H1 (cell line): ENCODE measurements around the gene NCK2. TPM values are rescaled to one million over a fixed set of nuclear protein-coding genes. Genes with fewer than 3 reads are reported as not detected.

Source experiments
- CTCF ChIA-PET: fragments of 300-600 bp; sonication (Branson Sonifier 250); formaldehyde crosslinking; loops from one replicate; lab custom pipeline; 2021; ENCODE audit not compliant: partially characterized antibody; lab: Charles Lee
- POLR2A ChIA-PET: fragments of 300-600 bp; sonication (Branson Sonifier 250); formaldehyde crosslinking; loops from one replicate; lab custom pipeline; 2021; ENCODE audit warnings: inconsistent platforms; ENCODE audit not compliant: partially characterized antibody; lab: Charles Lee
- DNase-seq, 2 experiments: peaks; one replicate each; pipeline versions ENCODE4 v3.0.0 to v3.0.0-alpha.2; 2010 to 2022; ENCODE audit warnings: low spot score in 2 of 2, low read depth in 1 of 2, mixed read lengths in 1 of 2
- FAIRE-seq: peaks from 2 replicates; lab custom pipeline; 2011; peaks lifted over from hg19 to GRCh38; lab: Jason Lieb, UNC
- H2AFZ ChIP-seq: 2 replicates; pipeline ENCODE4 v1.8.1; 2012; ENCODE audit warnings: low read length, inconsistent platforms
- H2AK5ac ChIP-seq: 2 replicates; pipeline ENCODE4 v1.6.1; 2013; ENCODE audit warnings: low read depth, low read length
- H2BK120ac ChIP-seq: replicated peaks from 2 replicates; pipeline ENCODE3; 2013; ENCODE audit warnings: low read depth, low read length, inconsistent platforms
- H2BK12ac ChIP-seq: 2 replicates; pipeline ENCODE4 v1.6.1; 2013; ENCODE audit warnings: low read depth, low read length
- H2BK15ac ChIP-seq: 2 replicates; pipeline ENCODE4 v1.6.1; 2013; ENCODE audit warnings: low read length
- H2BK20ac ChIP-seq: 2 replicates; pipeline ENCODE4 v1.6.1; 2013; ENCODE audit warnings: low read length
- H2BK5ac ChIP-seq: 2 replicates; pipeline ENCODE4 v1.6.1; 2013; ENCODE audit warnings: low read depth, low read length
- H3K14ac ChIP-seq: 2 replicates; pipeline ENCODE4 v1.6.1; 2013; ENCODE audit warnings: inconsistent platforms; ENCODE audit not compliant: insufficient read length
- H3K18ac ChIP-seq: 2 replicates; pipeline ENCODE4 v1.6.1; 2013; ENCODE audit warnings: low read length; ENCODE audit errors: extremely low read depth
- H3K23ac ChIP-seq: 2 replicates; pipeline ENCODE4 v1.6.1; 2013; ENCODE audit warnings: inconsistent platforms; ENCODE audit not compliant: insufficient read length
- H3K23me2 ChIP-seq: 2 replicates; pipeline ENCODE4 v1.6.1; 2013; ENCODE audit warnings: low read depth, low read length
- H3K27ac ChIP-seq: 2 replicates; pipeline ENCODE4 v1.6.1; 2011; ENCODE audit warnings: low read depth, low read length, inconsistent platforms
- H3K27me3 ChIP-seq, 4 experiments: replicated peaks in 1 of 4; 1 replicate in 1 of 4; 2 replicates in 3 of 4; pipeline versions ENCODE4 v1.6.1 to v1.8.1; 2011 to 2013; ENCODE audit warnings: low read length in 3 of 4, mild to moderate bottlenecking in 3 of 4, inconsistent platforms in 2 of 4, mixed read lengths in 2 of 4, moderate library complexity in 1 of 4; ENCODE audit not compliant: control insufficient read depth in 3 of 4, insufficient read depth in 3 of 4; ENCODE audit errors: extremely low read depth in 1 of 4
- H3K36me3 ChIP-seq, 4 experiments: 2 replicates each; pipeline versions ENCODE4 v1.6.1 to v1.8.1; 2011 to 2013; ENCODE audit warnings: mild to moderate bottlenecking in 4 of 4, low read length in 3 of 4, moderate library complexity in 2 of 4, control low read depth in 1 of 4, inconsistent platforms in 1 of 4; ENCODE audit not compliant: insufficient read depth in 4 of 4, control insufficient read depth in 2 of 4
- H3K4ac ChIP-seq: replicated peaks from 2 replicates; pipeline ENCODE3; 2013; ENCODE audit warnings: low read length, low read depth, mixed read lengths, inconsistent platforms; ENCODE audit not compliant: insufficient read length
- H3K4me1 ChIP-seq, 4 experiments: replicated peaks in 1 of 4; 1 replicate in 1 of 4; 2 replicates in 3 of 4; pipeline versions ENCODE4 v1.6.1 to v1.8.1; 2011 to 2013; ENCODE audit warnings: low read length in 3 of 4, inconsistent platforms in 2 of 4, mixed read lengths in 1 of 4; ENCODE audit not compliant: insufficient read depth in 4 of 4, control insufficient read depth in 3 of 4
- H3K4me2 ChIP-seq, 2 experiments: 2 replicates each; pipeline versions ENCODE4 v1.6.1 to v1.8.1; 2011 to 2013; ENCODE audit warnings: low read depth in 2 of 2, low read length in 2 of 2, control low read depth in 1 of 2, inconsistent platforms in 1 of 2, mild to moderate bottlenecking in 1 of 2; ENCODE audit not compliant: insufficient read depth in 1 of 2
- H3K4me3 ChIP-seq, 4 experiments: fragments of 200-600, 300-600 bp in 1 of 4; sonication (generic), shearing (Covaris generic), sonication (Bioruptor Twin) in 1 of 4; 2 replicates each; pipeline versions ENCODE4 v1.5.1 to v1.8.1; 2011 to 2016; ENCODE audit warnings: low read length in 4 of 4, low read depth in 3 of 4, control low read depth in 2 of 4, inconsistent platforms in 2 of 4, mild to moderate bottlenecking in 2 of 4, mixed read lengths in 1 of 4, moderate library complexity in 1 of 4; ENCODE audit not compliant: insufficient read depth in 2 of 4; ENCODE audit errors: extremely low read depth in 1 of 4
- H3K56ac ChIP-seq: replicated peaks from 2 replicates; pipeline ENCODE3; 2013; ENCODE audit warnings: low read depth, mild to moderate bottlenecking, mixed read lengths, low read length, inconsistent platforms; ENCODE audit not compliant: insufficient read length
- H3K79me1 ChIP-seq: 2 replicates; pipeline ENCODE4 v1.6.1; 2013; ENCODE audit warnings: low read depth, low read length, control low read depth
- H3K79me2 ChIP-seq, 2 experiments: 2 replicates each; pipeline versions ENCODE4 v1.6.1 to v1.8.1; 2012 to 2013; ENCODE audit warnings: low read length in 2 of 2, mild to moderate bottlenecking in 2 of 2, inconsistent platforms in 1 of 2; ENCODE audit not compliant: insufficient read depth in 2 of 2, control insufficient read depth in 1 of 2
- H3K9ac ChIP-seq, 4 experiments: replicated peaks in 1 of 4; 1 replicate in 1 of 4; 2 replicates in 3 of 4; pipeline versions ENCODE4 v1.6.1 to v1.8.1; 2011 to 2013; ENCODE audit warnings: low read depth in 3 of 4, low read length in 3 of 4, control low read depth in 2 of 4, mild to moderate bottlenecking in 2 of 4, moderate library complexity in 2 of 4, inconsistent platforms in 1 of 4; ENCODE audit errors: extremely low read depth in 1 of 4
- H3K9me3 ChIP-seq, 2 experiments: 2 replicates each; pipeline versions ENCODE4 v1.6.1 to v1.8.1; 2012 to 2013; ENCODE audit warnings: mild to moderate bottlenecking in 2 of 2, moderate library complexity in 2 of 2, control low read depth in 1 of 2, inconsistent platforms in 1 of 2, low read depth in 1 of 2, low read length in 1 of 2, mixed read lengths in 1 of 2; ENCODE audit not compliant: insufficient read depth in 2 of 2
- H4K20me1 ChIP-seq, 2 experiments: replicated peaks in 1 of 2; 2 replicates each; pipeline versions ENCODE3 to v1.8.1; 2011 to 2013; ENCODE audit warnings: inconsistent platforms in 2 of 2, low read length in 2 of 2, mild to moderate bottlenecking in 1 of 2; ENCODE audit not compliant: insufficient read depth in 2 of 2, control insufficient read depth in 1 of 2
- H4K5ac ChIP-seq: 2 replicates; pipeline ENCODE4 v1.6.1; 2013; ENCODE audit warnings: low read length, low read depth, mixed read lengths, inconsistent platforms; ENCODE audit not compliant: insufficient read length
- H4K8ac ChIP-seq: 2 replicates; pipeline ENCODE4 v1.8.0; 2013; ENCODE audit warnings: mild to moderate bottlenecking, moderate library complexity, low read length, inconsistent platforms; ENCODE audit not compliant: insufficient read depth; ENCODE audit errors: extremely low read depth
- H4K91ac ChIP-seq: replicated peaks from 2 replicates; pipeline ENCODE3; 2013; ENCODE audit warnings: low read length, mixed read lengths, inconsistent platforms; ENCODE audit not compliant: insufficient read length
- ATF3 ChIP-seq: IDR thresholded peaks from 2 replicates; pipeline ENCODE4 v1.6.1; 2011; ENCODE audit warnings: low read depth, mild to moderate bottlenecking, low read length; ENCODE audit not compliant: insufficient read depth
- MAFK ChIP-seq: IDR thresholded peaks from 2 replicates; pipeline ENCODE4 v1.6.1; 2012; ENCODE audit warnings: low read depth, mild to moderate bottlenecking, improper control_type of control experiment, low read length
- PHF8 ChIP-seq: fragments of 200-600 bp; sonication (generic); conservative IDR thresholded peaks from 2 replicates; pipeline ENCODE4 v1.7.1; 2012; ENCODE audit warnings: low read depth, mild to moderate bottlenecking, inconsistent platforms, low read length, moderate library complexity
- SIRT6 ChIP-seq: IDR thresholded peaks from one replicate; pipeline ENCODE4 v1.7.1; 2012; ENCODE audit warnings: low read length, inconsistent platforms
- SP2 ChIP-seq: IDR thresholded peaks from 2 replicates; pipeline ENCODE4 v1.6.1; 2012; ENCODE audit warnings: mild to moderate bottlenecking, low read length, inconsistent platforms
- TEAD4 ChIP-seq: IDR thresholded peaks from 2 replicates; pipeline ENCODE4 v1.6.1; 2012; ENCODE audit warnings: low read depth, low read length, inconsistent platforms, mixed read lengths
- YY1 ChIP-seq: IDR thresholded peaks from 2 replicates; pipeline ENCODE4 v1.6.1; 2011; ENCODE audit warnings: low read depth, mild to moderate bottlenecking, low read length
- WGBS, 2 experiments: shearing (Covaris generic) in 1 of 2; methylation state at CpG; one replicate each; pipeline versions ENCODE4 v1.1.6 to v1.1.7; 2013 to 2015; ENCODE audit warnings: low lambda C conversion rate in 2 of 2, mixed read lengths in 2 of 2, inconsistent platforms in 1 of 2, low coverage in 1 of 2, missing lambda C conversion rate in 1 of 2; ENCODE audit not compliant: insufficient replicate concordance in 2 of 2, insufficient coverage in 1 of 2, insufficient read length in 1 of 2; ENCODE audit errors: extremely low coverage in 1 of 2, missing lambda C conversion rate in 1 of 2; 5-methylcytosine and 5-hydroxymethylcytosine counted together
- polyA plus RNA-seq, 7 experiments: library from polyadenylated mRNA; depleted of rRNA in 3 of 7; stranded (reverse) in 5 of 7; unstranded in 2 of 7; fragments of >200 nt in 5 of 7; fragments of 200-250 nt in 2 of 7; gene quantifications; 1 replicate in 5 of 7; 2 replicates in 1 of 7; 4 replicates in 1 of 7; pipeline versions ENCODE4 v1.2.1 to v1.2.3, GENCODE V29; 2011 to 2013; ENCODE audit warnings: missing spikeins in 2 of 7, mixed read lengths in 2 of 7
- total RNA-seq: library from RNA; stranded (reverse); fragmentation: NEBNext Ultra II Directional; extraction: Animal tissue kit (Norgen Biotek cat#: 25700); gene quantifications from 2 replicates; pipeline ENCODE4 v1.2.1, GENCODE V29; 2021
- TF ChIP-seq, protein P1 (sequence below), 3 experiments: IDR thresholded peaks; 1 replicate in 2 of 3; 2 replicates in 1 of 3; pipeline versions ENCODE4 v1.5.1 to v1.6.1; 2011; ENCODE audit warnings: low read length in 3 of 3, mild to moderate bottlenecking in 3 of 3, inconsistent platforms in 2 of 3, low read depth in 1 of 3, moderate library complexity in 1 of 3; ENCODE audit not compliant: insufficient read depth in 1 of 3; ENCODE audit errors: control extremely low read depth in 1 of 3

Gene NCK2
- total and polyA plus RNA-seq, 2 of the 8 experiments (the other 6 are each of a cell fraction or from before 2014, with no cell fraction given), result 30.3 to 65.7 TPM

GRCh38 chr2:105777506-105778055, 32.9 kb downstream of the NCK2 start:
- Histone ChIP-seq H3K79me2 (peaks cover 4 to 94% of the 10 kb centered on the region in 2 experiments), H3K79me1 (peaks cover 38% of the 10 kb centered on the region), H3K4me1 (peaks cover 4 to 25% (median 9%) of the 10 kb centered on the region in 4 experiments), H3K4me2 (no peak overlapping the region), H3K9ac (no peak overlapping the region), H2BK120ac (no peak overlapping the region), H3K4me3 (no peak overlapping the region), H2AK5ac (no peak overlapping the region; the same call in 1 of the 2 replicates), H4K20me1 (peaks cover 8 to 35% of the 10 kb centered on the region in 2 experiments), H2BK15ac (no peak overlapping the region), H2AFZ (no peak overlapping the region), H3K56ac (no peak overlapping the region), H3K4ac (no peak overlapping the region), H3K23ac (no peak overlapping the region), H2BK5ac (no peak overlapping the region), H3K14ac (no peak overlapping the region), H3K36me3 (no peaks in the 10 kb centered on the region), H3K27me3 (no peaks in the 10 kb centered on the region), H2BK20ac (no peak overlapping the region), H2BK12ac (no peak overlapping the region), H3K18ac (no peak overlapping the region), H3K23me2 (no peaks in the 10 kb centered on the region; the same call in 1 of the 2 replicates), H4K8ac (no peak overlapping the region), H4K91ac (no peak overlapping the region), H4K5ac (no peak overlapping the region), H3K9me3 (no peaks in the 10 kb centered on the region), H3K27ac (no peak overlapping the region)
- POLR2A ChIA-PET, result interaction anchor here (0.8 to 1.0 kb wide), 2 partner anchors 9 to 31 kb away, joined by 3 to 6 read pairs; no protein-coding TSS in a partner anchor
- TF ChIP-seq, protein P1, sequence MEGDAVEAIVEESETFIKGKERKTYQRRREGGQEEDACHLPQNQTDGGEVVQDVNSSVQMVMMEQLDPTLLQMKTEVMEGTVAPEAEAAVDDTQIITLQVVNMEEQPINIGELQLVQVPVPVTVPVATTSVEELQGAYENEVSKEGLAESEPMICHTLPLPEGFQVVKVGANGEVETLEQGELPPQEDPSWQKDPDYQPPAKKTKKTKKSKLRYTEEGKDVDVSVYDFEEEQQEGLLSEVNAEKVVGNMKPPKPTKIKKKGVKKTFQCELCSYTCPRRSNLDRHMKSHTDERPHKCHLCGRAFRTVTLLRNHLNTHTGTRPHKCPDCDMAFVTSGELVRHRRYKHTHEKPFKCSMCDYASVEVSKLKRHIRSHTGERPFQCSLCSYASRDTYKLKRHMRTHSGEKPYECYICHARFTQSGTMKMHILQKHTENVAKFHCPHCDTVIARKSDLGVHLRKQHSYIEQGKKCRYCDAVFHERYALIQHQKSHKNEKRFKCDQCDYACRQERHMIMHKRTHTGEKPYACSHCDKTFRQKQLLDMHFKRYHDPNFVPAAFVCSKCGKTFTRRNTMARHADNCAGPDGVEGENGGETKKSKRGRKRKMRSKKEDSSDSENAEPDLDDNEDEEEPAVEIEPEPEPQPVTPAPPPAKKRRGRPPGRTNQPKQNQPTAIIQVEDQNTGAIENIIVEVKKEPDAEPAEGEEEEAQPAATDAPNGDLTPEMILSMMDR (IDR thresholded peaks at IDR 0.05; ENCODE audit: control extremely low read depth in 1 of 3, insufficient read depth in 1 of 3, low read depth in 1 of 3, low read length in 3 of 3), result no peak
- no peak for TF ChIP-seq YY1
- TF ChIP-seq PHF8, result no peak
- TF ChIP-seq SP2, result no peak
- TF ChIP-seq TEAD4, result no peak
- no peak for TF ChIP-seq SIRT6
- TF ChIP-seq MAFK, result no peak
- no peak for TF ChIP-seq ATF3
- no peak for DNase-seq
- 89% methylated on average over 9 of the region's 9 CpGs; no CpG with 5 or more reads in 1 of the 2 experiments for WGBS, 2 experiments
- CTCF ChIA-PET, result interaction anchor here (0.6 to 3.1 kb wide), 3 partner anchors 15 to 215 kb away, joined by 3 to 12 read pairs (median 3); no protein-coding TSS in a partner anchor
- no peak for FAIRE-seq
